ENCODE results near the gene CCDC169. TPM values are rescaled to one million over a fixed set of nuclear protein-coding genes. Genes with fewer than 3 reads are reported as not detected.

The CCDC169 gene
- total RNA-seq, 4 donors from 2014 or later: not detected

GRCh38 chr13:36188441-36188840 lies 109.2 kb downstream of the CCDC169 start:
- Histone ChIP-seq H3K4me3 (no peak overlapping the region), H3K36me3 (no peaks in the 10 kb centered on the region), H3K27ac (no peak overlapping the region), H3K4me1 (no peaks in the 10 kb centered on the region), H3K9me3 (no peaks in the 10 kb centered on the region), H3K27me3 (no peaks in the 10 kb centered on the region)
- no peak for DNase-seq
- no peak for TF ChIP-seq POLR2A (IDR thresholded peaks at IDR 0.05)
- TF ChIP-seq CTCF (IDR thresholded peaks at IDR 0.05): no peak

GRCh38 chr13:36183901-36184300 lies 113.7 kb downstream of the CCDC169 start:
- no peaks in the 10 kb centered on the region for H3K36me3 ChIP-seq
- H3K27me3 ChIP-seq: no peaks in the 10 kb centered on the region
- TF ChIP-seq POLR2A (IDR thresholded peaks at IDR 0.05): no peak
- H3K4me1 ChIP-seq: no peaks in the 10 kb centered on the region
- H3K9me3 ChIP-seq: no peaks in the 10 kb centered on the region
- DNase-seq: no peak
- H3K4me3 ChIP-seq: no peak overlapping the region
- no peak overlapping the region for H3K27ac ChIP-seq

Small RNA genes lying within 50 kb of the gene (small RNA-seq; reads per million reads assigned to genes)
- gene RNU6-71P: 0 reads per million in 2 donors

Other genes with a start within 250 kb of the CCDC169 start
- 10 to 100 TPM in 2 of 4 donors, 1 to 10 TPM in 2; 3.7 to 23.1 (median 9.1) TPM for gene DCLK1, start 166.4 kb downstream of the CCDC169 start, total RNA-seq
- not detected for gene SOHLH2, start 83.3 kb downstream of the CCDC169 start, total RNA-seq
- 10 to 100 TPM in 3 of 4 donors, 1 to 10 TPM in 1; 6.8 to 34.7 (median 14.5) TPM for gene SPART, start 48.6 kb upstream of the CCDC169 start, total RNA-seq
- gene CCNA1, start 134.7 kb upstream of the CCDC169 start, total RNA-seq: under 1 TPM in 1 of 4 donors, not detected in 3; 0.66 TPM

Measured in Peyer's patch (tissue), 4 donors.